ENCODE measurements around the gene CTU2.

The CTU2 gene

DNA sequence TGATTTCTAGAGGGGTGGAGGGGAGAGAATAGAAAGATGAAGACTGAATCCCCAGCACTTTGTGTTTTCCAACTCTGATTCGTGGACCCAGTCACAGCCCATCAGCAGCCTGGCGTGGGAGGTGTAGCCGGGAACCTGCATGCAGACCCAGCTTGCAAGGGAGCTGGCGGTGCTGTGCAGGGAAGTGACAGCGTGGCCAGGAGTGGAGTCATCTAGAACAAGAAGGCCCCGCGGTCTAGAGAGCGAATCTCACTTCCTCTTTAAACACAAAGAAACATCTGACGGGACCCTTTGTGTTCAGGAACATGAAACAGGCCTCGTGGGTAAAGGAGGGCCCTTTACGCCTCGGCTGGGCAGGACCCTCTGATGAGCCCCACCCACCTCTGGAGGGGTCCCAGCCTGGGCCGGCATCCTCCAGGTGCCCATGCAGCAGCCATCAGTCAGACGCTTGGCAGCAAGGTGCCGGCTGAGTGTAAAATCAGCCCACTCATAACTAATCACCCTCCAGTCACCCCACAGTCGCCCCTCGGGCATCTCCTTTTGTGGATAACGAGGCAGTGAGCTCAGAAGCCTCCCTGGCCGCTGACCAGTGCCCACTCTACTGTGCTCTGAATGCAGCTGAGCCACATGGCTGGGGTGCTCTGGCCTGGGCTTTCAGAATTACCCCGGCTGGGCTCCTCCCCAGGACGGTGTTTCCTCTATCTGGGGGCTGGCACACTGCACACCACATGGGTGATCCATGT, 24.4 kb upstream of the CTU2 start:
- no peak overlapping the region for H3K4me3 ChIP-seq (ENCODE audit: low read depth, low read length)
- TF ChIP-seq, protein P1, sequence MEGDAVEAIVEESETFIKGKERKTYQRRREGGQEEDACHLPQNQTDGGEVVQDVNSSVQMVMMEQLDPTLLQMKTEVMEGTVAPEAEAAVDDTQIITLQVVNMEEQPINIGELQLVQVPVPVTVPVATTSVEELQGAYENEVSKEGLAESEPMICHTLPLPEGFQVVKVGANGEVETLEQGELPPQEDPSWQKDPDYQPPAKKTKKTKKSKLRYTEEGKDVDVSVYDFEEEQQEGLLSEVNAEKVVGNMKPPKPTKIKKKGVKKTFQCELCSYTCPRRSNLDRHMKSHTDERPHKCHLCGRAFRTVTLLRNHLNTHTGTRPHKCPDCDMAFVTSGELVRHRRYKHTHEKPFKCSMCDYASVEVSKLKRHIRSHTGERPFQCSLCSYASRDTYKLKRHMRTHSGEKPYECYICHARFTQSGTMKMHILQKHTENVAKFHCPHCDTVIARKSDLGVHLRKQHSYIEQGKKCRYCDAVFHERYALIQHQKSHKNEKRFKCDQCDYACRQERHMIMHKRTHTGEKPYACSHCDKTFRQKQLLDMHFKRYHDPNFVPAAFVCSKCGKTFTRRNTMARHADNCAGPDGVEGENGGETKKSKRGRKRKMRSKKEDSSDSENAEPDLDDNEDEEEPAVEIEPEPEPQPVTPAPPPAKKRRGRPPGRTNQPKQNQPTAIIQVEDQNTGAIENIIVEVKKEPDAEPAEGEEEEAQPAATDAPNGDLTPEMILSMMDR (IDR thresholded peaks at IDR 0.05; ENCODE audit: low read depth, low read length), result no peak

DNA sequence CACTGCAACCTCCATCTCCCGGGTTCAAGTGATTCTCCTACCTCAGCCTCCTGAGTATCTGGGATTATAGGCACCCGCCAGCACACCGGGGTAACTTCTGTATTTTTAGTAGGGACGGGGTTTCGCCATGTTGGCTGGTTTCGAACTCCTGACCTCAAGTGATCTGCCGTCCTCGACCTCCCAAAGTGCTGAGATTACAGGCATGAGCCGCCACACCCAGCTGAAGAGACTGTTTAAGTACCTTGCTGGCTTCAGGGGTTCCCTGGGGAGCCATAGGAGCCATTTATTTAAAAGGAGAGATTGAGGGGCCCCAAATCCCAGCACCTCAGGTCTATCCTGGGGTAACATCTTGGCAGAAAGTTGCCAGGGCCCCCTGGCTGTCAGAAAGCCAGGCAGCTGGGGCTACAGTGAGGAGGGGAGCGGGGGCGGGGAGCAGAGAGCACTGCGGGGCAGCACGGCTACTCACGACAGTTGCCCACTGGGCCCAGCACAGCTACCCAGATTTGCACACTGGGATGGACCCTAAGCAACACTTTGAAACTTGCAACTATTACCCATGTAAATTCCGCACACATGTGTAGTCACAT, 21.6 kb upstream of the CTU2 start:
- TF ChIP-seq, protein P1 (IDR thresholded peaks at IDR 0.05; ENCODE audit: low read depth, low read length), result no peak
- no peak overlapping the region for H3K4me3 ChIP-seq (ENCODE audit: low read depth, low read length)

DNA sequence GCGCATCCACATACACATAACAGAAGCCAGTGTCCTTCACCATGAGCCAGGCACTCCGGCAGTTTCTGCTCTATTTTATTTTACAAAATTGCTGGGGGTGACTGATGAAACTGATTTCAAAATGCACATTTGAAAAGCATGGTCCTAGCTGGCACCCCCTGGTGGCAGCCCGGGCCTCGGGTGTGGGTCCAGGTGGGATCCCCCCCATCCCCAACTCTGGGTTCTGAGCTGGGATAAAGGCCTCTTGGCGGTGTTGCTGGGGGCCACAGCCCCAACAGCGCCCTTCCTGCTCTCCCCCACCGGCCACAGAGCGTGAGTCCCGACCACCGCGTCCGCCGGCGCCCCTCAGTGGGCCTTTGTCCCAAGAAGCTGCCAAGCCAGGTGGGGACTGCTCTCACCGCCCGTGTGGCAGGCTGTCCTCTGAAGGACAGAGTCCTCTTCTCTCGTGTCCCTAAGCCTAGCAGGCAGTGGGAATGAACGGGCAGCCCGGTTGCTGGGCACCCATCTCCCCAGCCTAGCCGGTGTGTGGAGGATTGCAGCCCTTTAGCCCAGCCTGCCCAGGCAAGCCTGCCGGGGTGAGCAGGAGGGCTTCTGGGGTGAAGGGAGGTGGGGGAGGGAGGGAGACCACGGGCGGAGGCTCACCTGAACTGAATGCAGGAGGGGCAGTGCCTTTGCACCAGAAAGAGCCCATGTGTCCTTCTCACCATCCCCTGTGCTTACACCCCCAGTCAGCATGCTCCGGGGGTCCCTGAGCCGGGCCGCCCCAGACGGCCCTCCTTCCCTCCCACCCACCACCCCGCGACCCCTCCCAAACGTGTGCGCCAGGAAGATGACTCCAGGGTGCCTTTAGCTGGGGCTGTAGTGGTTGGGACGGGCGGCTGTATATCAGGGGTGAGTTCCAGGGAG, 20.9 kb upstream of the CTU2 start:
- H3K4me3 ChIP-seq (ENCODE audit: low read depth, low read length), result peak overlapping the region; percentile 55
- TF ChIP-seq, protein P1 (IDR thresholded peaks at IDR 0.05; ENCODE audit: low read depth, low read length), result peak; percentile 89

DNA sequence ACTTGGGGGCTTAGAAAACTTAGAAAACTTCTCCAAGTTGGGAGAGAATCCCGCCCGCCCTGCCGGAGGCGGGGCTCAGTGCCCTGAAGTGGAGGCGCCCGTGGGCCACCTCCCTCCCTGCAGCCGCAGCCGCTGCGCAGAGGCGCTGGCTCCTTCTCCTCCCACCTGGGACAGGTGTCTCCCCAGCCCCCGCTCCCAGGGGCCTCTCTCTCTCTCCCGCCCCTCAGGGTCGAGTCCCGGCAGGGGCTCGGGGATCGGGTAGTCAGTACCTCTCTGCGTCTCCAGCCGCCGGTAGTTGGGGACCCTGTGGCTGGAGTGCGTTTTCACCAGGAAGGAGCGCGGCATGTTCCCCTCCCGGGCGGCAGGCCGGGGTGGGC, 20.3 kb upstream of the CTU2 start:
- TF ChIP-seq, protein P1 (IDR thresholded peaks at IDR 0.05; ENCODE audit: low read depth, low read length), result no peak

DNA sequence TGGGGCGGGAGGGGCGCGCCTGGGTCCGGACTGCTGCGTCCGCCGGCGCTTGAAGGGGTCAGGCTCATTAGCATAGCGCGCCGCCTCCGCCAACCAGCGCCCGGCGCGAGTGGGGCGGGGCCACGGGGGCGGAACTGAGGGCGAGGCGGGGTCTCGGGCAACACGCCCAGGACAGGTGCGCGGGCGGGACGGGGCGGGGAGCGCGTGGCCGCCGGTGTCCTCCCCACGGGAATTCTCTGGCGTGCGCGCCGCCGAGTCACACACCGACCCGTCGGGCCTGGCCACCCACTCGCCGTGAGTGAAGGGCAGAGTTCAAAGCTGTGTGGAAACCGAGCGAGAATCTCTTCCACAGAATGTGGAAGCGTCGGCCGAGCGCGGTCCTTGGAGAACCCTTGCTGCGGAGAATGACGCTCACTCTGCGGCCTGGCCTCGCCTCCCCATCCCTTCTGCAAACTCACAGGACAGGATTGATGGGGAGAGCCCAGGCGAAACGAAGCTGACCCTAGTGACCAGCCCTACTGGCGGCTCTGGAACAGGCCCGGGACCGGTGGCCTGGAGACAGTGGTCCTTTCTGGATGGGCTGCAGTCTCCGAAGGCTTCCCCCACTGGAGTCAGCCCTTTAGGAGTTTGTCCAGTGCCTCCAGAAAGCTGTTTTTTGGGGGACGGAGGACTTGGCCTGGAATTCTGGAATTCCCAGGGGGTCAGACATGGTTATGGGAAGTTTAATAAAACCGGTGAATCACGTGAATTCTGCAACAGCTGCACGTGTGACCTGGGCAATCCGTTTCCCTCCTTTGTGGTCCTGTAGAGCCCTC, 19.7 kb upstream of the CTU2 start, which contains the start of gene SNAI3:
SNAI3 (minus strand) TSS at position 69 of the 815 bp plus-strand sequence. CDS start 101 bp downstream, outside the sequence.
- TF ChIP-seq, protein P1 (IDR thresholded peaks at IDR 0.05; ENCODE audit: low read depth, low read length), result no peak

More for the DNA sequence above, 20.3 kb upstream of the CTU2 start:
- peak overlapping the region; percentile 55 for H3K4me3 ChIP-seq (ENCODE audit: low read depth, low read length)

DNA sequence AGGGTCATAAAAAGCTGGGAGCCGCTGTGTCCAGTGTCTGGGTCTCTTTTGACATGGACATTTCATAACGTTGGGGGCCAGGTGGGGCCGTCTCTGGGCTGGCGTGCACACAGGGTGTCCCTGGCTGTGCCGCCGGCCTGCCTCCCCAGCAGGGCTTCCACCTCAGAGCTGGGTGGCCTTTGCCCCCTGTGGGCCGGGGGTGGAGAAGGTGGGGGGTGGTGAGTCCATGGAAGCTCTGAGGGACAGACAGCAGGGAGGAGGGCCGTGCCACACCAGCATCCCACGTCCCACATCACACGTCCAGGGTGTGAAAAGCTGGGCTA, 19.1 kb upstream of the CTU2 start:
- TF ChIP-seq, protein P1 (IDR thresholded peaks at IDR 0.05; ENCODE audit: low read depth, low read length), result no peak
- H3K4me3 ChIP-seq (ENCODE audit: low read depth, low read length), result no peak overlapping the region

More for the DNA sequence above, 19.7 kb upstream of the CTU2 start, which contains the start of gene SNAI3:
- H3K4me3 ChIP-seq (ENCODE audit: low read depth, low read length), result peak within 1 kb of the TSS; percentile 55

Measured in WI38 (cell line).